ENCODE measurements around the gene TMEM106C. TPM values are rescaled to one million over a fixed set of nuclear protein-coding genes. Genes with fewer than 3 reads are reported as not detected.

TMEM106C gene
- total and polyA plus RNA-seq, 8 donors: 24.7 to 44.7 (median 31.7) TPM

DNA sequence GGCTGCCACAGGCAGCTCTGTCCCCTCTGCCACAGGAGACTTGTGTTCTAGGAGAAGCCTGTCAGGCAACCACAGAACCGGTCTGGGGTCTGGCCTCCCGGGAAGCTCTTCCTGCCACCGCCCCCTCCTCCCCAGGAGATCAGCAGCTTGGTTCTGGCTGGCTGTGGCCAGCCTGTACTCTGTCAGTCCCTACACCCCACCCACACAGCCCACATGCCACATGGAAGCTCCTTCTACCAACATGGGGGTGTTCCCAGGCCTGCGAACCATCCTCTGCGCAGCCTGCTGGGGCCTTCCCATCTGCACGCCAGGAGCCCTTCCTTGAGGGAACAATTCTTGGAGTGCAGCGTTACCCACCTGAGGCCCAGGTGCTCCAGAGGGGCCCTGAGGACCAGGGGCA is 16.8 kb downstream of the TMEM106C start:
- Histone ChIP-seq H3K4me1 (no peaks in the 10 kb centered on the region), H3K9me3 (no peaks in the 10 kb centered on the region), H3K27me3 (no peaks in the 10 kb centered on the region), H3K27ac (no peak overlapping the region), H3K4me3 (no peak overlapping the region), H3K36me3 (no peaks in the 10 kb centered on the region)
- no peak for DNase-seq
- intact Hi-C loops (cut with DNase I): no loop called here
- 83% methylated on average over 7 of the region's 7 CpGs for WGBS, 2 donors
- no peak for FAIRE-seq
- ATAC-seq: no peak
- TF ChIP-seq, protein P1, sequence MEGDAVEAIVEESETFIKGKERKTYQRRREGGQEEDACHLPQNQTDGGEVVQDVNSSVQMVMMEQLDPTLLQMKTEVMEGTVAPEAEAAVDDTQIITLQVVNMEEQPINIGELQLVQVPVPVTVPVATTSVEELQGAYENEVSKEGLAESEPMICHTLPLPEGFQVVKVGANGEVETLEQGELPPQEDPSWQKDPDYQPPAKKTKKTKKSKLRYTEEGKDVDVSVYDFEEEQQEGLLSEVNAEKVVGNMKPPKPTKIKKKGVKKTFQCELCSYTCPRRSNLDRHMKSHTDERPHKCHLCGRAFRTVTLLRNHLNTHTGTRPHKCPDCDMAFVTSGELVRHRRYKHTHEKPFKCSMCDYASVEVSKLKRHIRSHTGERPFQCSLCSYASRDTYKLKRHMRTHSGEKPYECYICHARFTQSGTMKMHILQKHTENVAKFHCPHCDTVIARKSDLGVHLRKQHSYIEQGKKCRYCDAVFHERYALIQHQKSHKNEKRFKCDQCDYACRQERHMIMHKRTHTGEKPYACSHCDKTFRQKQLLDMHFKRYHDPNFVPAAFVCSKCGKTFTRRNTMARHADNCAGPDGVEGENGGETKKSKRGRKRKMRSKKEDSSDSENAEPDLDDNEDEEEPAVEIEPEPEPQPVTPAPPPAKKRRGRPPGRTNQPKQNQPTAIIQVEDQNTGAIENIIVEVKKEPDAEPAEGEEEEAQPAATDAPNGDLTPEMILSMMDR (IDR thresholded peaks at IDR 0.05): no peak

DNA sequence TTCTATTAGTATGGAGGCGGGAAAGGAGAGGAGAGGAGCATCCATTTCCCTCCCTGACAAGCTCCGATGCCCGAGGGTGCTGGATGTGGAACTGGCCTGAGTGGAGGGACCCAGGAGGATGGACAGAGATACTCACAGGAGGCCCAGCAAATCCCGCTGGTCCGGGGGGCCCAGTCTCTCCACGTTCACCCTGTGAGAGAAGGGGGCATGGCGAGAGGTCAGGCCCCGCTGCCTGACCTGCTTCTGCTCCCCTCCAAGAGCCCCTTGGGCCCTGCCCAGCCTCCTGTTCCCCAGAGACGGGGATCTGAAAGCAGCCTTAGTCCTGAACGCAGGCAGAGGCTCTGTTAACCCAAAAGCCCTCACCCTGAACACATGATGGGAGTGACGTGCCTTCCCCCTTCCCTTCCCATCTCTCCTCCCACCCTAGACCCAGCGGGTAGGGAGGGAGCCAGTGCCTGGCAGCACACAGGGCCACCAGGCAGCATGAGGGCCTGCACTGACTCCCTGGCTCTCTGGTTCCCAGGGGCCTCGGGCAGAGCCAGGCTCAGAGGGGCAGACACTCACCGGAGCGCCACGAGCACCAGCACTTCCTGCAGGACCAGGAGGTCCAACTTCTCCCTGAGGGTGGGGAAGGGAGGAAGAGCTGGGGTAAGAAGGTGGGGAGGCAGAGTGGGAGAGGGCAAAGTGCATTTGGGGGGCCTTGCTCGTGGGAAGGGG is 17.5 kb downstream of the TMEM106C start:
- no peak for ATAC-seq
- intact Hi-C loops (cut with DNase I): no loop called here
- TF ChIP-seq, protein P1 (IDR thresholded peaks at IDR 0.05): no peak
- Histone ChIP-seq H3K36me3 (no peaks in the 10 kb centered on the region), H3K9me3 (no peaks in the 10 kb centered on the region), H3K27me3 (no peaks in the 10 kb centered on the region), H3K27ac (no peak overlapping the region), H3K4me3 (no peak overlapping the region), H3K4me1 (no peaks in the 10 kb centered on the region)
- 68 to 80% methylated on average over 15 to 17 of the region's 17 CpGs for WGBS, 2 donors
- DNase-seq: no peak
- no peak for FAIRE-seq

DNA sequence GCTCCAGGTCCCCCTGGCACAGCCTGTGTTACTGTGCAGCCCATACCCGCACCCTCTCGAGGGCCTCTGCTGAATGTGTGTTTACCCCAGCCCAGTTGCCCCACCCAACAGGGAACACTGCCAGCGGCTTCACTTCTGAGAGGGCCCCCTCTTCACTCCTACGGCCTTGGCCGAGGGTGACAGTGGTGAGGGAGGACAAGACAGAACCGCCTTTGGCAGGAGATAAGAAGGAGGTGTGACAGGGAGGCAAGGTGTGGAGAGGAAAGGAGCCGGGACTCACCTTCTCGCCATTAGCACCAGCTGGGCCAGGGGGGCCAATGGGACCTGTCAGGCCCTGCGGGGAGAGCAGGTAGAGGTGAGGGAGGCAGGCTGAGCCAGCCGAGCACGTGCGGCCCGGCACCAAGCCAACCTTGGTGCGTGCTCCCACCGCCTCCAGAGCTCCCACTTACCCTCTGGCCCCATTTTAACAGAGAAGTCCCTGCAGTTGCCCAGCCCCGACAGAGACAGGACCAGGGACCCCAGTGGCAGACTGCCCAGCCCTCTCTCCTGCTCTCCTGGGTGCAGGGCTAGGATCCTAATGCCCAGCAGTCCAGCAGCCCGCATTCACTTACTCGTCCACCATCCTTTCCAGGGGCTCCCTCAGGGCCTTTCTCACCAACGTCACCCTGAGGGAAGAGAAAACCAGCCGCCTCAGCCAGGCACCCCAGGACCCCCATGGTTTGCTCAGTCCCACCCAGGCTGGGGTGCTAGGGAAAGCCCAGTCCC is 18.3 kb downstream of the TMEM106C start:
- Histone ChIP-seq H3K4me3 (no peak overlapping the region), H3K9me3 (no peaks in the 10 kb centered on the region), H3K27me3 (no peaks in the 10 kb centered on the region), H3K36me3 (no peaks in the 10 kb centered on the region), H3K4me1 (no peaks in the 10 kb centered on the region), H3K27ac (no peak overlapping the region)
- WGBS, 2 donors: 54 to 58% methylated on average over 14 to 20 of the region's 20 CpGs
- FAIRE-seq (no peak), DNase-seq (no peak), ATAC-seq (no peak)
- TF ChIP-seq, protein P1 (IDR thresholded peaks at IDR 0.05): no peak
- intact Hi-C loops (cut with DNase I): no loop called here

DNA sequence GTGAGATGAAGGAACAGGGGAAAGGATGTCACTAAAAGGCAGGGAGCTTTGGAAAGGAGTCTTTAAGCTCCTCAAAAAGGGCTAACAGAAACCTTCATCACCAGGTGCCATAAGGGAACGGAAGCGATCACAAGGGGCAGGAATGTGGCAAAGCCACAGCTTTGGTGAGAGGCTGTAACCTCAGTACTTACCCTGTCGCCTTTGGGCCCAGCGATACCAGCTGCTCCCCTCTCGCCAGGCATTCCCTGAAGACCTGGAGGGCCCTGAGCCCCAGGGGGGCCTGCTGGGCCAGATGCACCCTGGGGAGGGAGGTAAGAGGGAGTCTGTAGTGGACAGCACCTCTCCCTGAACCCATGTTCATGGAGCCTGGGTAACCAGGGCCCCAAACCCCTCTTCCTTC is 18.9 kb downstream of the TMEM106C start:
- Histone ChIP-seq H3K4me1 (no peaks in the 10 kb centered on the region), H3K9me3 (no peaks in the 10 kb centered on the region), H3K4me3 (no peak overlapping the region), H3K27ac (no peak overlapping the region), H3K36me3 (no peaks in the 10 kb centered on the region), H3K27me3 (no peaks in the 10 kb centered on the region)
- ATAC-seq: no peak
- TF ChIP-seq, protein P1 (IDR thresholded peaks at IDR 0.05): no peak
- FAIRE-seq: no peak
- intact Hi-C loops (cut with DNase I): no loop called here
- WGBS, 2 donors: 73 to 74% methylated on average over 5 of the region's 5 CpGs
- DNase-seq: no peak

DNA sequence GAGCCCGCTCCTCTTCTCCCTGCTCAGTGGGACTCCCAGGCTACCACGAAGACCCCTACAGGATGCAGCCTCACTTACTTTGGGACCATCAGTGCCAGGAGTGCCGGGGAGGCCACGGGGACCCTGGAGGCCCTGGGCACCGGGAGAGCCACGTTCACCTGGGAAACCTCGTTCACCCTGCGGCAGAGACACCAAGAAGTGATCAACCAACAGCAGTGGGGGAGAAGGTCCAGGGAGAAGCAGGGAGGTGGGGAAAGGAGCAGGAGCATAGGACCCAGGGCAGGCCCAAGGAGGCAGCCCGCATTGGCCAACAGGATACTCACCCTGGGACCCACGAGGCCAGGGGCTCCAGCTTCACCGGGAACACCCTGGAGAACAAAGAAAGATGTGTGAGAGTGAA is 19.4 kb downstream of the TMEM106C start:
- Histone ChIP-seq H3K36me3 (no peaks in the 10 kb centered on the region), H3K27ac (no peak overlapping the region), H3K4me3 (no peak overlapping the region), H3K4me1 (no peaks in the 10 kb centered on the region), H3K9me3 (no peaks in the 10 kb centered on the region), H3K27me3 (no peaks in the 10 kb centered on the region)
- intact Hi-C loops (cut with DNase I): no loop called here
- ATAC-seq (no peak), FAIRE-seq (no peak), DNase-seq (no peak)
- WGBS, 2 donors: 80 to 86% methylated on average over 9 to 11 of the region's 11 CpGs
- TF ChIP-seq, protein P1 (IDR thresholded peaks at IDR 0.05): no peak
